IPS-NIHi7 (cell line): Measurements from ENCODE around the gene DUOXA2.
A peak's percentile ranks its signal among the peaks of the same experiment; 100 is the strongest.

ENCODE experiments used
- DNase-seq: peaks from one replicate; pipeline ENCODE4 v3.0.0; 2012; ENCODE audit warnings: mixed read lengths; ENCODE audit errors: extremely low spot score

The DUOXA2 gene

DNA sequence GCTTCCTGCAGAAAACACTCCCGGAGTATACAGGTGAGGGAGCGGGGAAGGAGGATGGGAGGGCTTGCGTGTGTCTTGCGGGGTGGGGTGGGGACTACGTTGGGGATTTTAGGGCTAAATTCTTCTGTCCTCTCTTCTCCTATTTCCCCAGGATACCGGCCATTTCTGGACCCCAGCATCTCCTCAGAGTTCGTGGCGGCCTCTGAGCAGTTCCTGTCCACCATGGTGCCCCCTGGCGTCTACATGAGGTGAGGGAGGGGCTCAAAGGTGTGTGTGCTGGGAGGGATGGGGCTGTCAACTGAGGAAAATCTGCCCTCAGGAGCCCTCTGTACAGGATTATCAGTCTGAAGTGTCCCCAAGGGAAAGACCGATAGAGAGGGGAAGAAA is 22.2 kb downstream of the DUOXA2 start:
- DNase-seq: peak; percentile 67

GRCh38 chr15:45137703-45138102 is 23.6 kb downstream of the DUOXA2 start:
- no peak for DNase-seq

DNA sequence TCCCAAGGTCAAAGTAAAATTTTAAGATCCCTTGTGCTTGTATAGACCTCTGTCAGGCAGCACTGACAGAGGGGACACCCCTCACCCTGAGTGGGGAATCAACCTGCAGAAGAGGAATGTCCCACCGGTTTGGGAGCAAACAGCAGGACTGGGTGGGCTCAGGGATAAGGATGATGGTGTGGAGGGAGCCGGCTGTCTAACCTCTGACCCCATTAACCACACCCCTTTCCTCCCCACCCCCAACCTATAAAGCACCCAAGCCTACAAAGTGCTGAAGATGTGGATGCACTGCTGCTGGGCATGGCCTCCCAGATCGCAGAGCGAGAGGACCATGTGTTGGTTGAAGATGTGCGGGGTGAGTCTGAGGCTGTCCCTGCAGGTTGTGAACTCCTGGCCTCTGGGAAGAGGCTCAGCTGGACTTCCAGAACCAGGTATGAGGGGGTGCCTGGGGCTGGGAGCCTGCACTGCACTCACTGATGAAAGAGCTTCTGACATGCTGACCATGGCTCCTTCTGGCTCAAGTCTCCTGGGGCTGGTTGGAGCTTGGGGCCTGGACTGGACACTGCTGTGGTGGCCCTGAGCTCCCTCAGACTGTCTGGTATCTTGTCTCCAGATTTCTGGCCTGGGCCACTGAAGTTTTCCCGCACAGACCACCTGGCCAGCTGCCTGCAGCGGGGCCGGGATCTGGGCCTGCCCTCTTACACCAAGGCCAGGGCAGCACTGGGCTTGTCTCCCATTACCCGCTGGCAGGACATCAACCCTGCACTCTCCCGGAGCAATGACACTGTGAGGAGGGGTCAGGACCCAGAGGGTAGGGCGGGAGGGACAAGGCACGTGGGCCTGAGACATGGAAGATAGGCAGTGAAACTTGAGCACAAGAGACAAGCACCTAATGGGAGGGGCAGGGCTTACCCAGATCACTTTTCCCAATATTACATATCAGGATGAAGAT is 25.0 kb downstream of the DUOXA2 start:
- no peak for DNase-seq

DNA sequence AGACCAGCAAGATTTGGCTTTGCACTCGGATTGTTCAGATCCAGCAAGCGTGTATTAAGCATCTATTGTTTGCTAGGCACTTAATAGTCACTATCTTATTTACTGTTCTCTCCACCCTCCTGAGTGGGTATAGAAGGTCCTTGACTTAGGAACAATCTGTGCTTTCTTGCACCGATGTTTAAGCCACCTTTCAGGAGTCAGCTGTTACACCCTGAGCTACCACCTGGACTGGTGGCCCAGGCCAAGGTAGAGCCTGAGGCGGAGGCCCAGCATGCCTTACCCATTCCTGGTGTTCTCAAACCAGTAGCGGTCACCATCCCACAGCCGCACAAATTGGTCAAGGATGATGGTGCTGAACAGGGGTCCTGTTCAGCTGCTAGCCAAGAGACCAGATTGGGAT is 25.6 kb downstream of the DUOXA2 start:
- no peak for DNase-seq

DNA sequence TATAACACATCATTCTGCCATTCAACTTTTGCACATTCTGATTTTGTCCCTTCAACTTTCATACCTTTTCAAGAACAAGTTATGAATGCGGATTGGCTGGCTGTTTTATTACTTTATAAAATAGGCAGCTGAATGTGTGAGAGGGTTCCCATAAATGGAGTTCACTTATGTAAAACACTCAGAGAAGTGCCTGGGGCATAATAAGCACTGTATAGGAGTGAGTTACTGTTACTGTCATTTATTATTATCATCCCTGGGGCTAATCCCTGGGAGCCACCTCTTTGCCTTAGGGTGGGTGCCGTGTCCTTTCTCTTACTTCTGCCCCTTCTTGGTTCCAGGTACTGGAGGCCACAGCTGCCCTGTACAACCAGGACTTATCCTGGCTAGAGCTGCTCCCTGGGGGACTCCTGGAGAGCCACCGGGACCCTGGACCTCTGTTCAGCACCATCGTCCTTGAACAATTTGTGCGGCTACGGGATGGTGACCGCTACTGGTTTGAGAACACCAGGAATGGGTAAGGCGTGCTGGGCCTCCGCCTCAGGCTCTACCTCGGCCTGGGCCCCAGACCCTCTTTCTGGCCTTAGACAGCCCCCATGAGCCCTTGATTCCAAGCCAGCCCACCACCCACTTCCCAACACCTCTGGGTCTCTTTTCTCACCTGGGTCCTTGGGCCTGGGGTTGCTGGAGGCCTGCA is 26.6 kb downstream of the DUOXA2 start:
- DNase-seq: no peak

DNA sequence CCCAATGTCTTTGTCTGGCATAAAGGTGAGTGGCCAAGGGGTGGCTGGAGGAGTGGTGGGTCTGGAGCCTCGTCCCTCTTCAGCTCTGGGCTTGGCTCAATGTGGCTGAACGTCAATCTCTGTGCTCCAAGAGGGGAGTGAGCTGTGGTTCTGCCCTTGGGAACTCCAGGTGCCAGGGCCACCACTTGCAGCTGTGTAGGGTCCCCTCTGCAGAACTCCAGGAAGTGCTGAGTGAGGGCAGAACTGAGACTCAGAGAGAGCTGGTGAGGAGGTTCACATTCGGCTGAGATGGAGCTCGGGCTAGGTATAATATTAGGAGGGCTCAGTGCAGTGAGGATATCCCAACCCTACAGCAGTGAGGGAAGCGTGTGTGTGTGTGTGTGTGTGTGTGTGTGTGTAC is 27.3 kb downstream of the DUOXA2 start:
- DNase-seq: no peak

- DNase-seq: no peak
Observed at GRCh38 chr15:45143056-45143455, 28.9 kb downstream of the DUOXA2 start.

DNA sequence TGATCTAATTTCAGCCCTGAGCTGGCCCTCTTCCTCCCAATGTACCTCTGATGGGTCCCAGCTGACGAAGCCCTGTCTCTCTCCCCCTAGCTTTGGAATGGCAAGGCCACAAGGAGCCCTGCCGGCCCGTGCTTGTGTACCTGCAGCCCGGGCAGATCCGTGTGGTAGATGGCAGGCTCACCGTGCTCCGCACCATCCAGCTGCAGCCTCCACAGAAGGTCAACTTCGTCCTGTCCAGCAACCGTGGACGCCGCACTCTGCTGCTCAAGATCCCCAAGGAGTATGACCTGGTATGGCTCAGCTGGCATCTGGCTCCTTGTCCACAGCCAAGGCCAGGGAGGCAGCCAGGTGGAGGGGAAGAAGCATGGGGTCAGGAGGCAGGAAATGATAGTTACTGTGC is 29.8 kb downstream of the DUOXA2 start:
- DNase-seq: no peak

GRCh38 chr15:45144775-45145174 is 30.6 kb downstream of the DUOXA2 start:
- no peak for DNase-seq

- no peak for DNase-seq
Observed at GRCh38 chr15:45146405-45146804, 32.3 kb downstream of the DUOXA2 start.

GRCh38 chr15:45147606-45148005 is 33.5 kb downstream of the DUOXA2 start:
- no peak for DNase-seq

- DNase-seq: no peak
Observed at GRCh38 chr15:45148076-45149059, 34.2 kb downstream of the DUOXA2 start.

DNA sequence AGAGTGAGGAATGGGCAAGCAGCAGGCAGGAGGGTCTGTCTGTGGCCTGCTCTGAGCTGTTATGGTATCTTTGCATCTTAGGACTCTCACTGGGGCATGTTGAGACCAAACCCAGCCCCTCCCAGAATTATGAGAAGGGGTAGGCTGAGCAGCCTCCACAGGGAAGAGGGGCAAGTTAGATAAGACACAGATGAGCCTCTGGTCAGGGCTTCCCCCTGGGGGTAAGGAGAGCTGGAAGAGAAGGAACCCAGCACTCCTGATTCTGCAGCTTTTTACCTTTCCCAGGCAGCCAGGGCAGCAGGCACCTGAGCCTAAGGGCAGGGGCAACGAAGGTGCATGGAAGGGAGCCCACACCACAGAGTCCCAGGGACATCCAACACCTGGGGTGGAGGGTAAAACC is 34.9 kb downstream of the DUOXA2 start:
- no peak for DNase-seq

DNA sequence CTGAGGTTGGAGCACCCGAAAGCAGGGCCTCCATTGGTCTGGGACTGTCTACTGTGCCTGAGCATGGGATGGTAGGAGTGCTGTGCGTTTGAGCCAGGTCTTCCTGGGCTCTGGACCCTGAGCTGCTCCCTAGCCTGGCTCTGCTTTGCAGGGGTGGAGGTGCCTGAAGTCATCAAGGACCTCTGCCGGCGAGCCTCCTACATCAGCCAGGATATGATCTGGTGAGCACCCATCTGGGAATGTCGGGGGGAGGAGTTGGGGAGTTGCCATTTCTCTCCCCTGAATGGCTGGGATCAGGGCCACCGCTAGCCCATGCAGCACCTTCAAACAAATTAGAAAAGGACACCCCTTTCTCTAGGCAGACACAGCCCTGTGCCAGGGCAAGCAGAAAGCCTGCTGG is 36.4 kb downstream of the DUOXA2 start:
- DNase-seq: no peak

DNA sequence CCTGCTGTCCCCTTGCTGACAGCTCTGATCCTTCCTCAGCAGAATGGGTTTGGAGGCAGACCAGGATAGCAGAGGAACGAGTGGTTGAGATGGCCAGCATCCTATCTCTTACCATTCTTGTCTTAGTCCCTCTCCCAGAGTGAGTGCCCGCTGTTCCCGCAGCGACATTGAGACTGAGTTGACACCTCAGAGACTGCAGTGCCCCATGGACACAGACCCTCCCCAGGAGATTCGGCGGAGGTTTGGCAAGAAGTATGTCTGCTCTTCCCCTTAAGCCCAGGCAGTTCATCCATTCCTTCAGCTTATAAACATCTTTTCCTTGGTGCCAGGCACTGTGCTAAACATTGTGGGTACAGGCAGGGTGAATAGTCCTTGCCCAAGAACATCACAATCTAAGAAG is 36.9 kb downstream of the DUOXA2 start:
- no peak for DNase-seq

GRCh38 chr15:45151998-45152828 is 38.1 kb downstream of the DUOXA2 start:
- DNase-seq: no peak

DNA sequence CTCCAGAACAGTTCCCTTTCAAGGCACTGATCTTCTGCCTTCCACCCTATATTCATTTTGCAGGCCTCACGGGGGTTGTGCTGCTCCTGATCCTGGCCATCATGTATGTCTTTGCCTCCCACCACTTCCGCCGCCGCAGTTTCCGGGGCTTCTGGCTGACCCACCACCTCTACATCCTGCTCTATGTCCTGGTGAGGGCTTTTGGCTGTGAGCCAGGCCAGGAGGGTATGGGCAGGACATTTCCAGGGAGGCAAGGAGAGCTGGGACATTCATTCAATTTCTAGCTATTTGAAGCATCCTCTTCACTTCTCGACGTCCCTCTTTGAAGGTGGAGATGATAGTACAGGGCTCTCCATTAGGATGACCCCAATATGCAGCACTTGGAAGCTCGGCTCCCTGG is 41.6 kb downstream of the DUOXA2 start:
- no peak for DNase-seq

DNA sequence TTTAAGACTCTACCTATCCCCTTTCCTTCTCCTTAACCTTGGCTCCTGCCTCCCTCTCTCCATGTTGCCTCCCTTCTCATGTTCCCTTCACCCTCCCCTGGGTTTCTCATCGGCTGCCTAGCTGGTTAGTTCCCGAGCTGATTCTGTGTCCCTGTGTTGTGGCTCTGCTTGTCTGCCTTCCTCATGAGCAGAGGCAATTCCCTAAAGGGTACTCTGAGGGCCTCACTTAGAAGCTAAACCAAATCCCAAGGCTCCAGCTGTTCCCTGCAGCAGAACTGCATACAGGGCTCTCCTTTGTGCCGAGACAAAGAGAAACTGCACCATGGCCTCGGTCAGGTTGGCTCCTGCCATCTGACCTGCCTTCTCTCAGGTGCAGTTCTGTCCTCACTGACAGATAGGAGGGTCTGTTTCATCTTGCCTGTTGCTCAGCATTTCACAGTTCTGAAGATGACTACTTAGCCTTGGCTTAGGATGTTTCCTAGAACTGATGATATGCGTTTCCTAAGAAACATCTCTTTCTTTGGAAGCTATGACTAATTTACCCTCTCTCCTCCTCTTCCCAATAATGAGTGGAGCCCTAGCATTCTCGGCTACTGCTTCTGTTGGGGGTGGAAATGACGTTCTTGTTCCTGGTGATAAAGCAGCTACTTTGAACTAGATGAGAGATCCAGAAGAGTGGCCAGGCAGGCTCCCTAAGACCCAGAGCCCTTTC is 42.8 kb downstream of the DUOXA2 start:
- DNase-seq: no peak

- peak; percentile 31 for DNase-seq
Observed at GRCh38 chr15:45157974-45158373, 43.8 kb downstream of the DUOXA2 start.

DNA sequence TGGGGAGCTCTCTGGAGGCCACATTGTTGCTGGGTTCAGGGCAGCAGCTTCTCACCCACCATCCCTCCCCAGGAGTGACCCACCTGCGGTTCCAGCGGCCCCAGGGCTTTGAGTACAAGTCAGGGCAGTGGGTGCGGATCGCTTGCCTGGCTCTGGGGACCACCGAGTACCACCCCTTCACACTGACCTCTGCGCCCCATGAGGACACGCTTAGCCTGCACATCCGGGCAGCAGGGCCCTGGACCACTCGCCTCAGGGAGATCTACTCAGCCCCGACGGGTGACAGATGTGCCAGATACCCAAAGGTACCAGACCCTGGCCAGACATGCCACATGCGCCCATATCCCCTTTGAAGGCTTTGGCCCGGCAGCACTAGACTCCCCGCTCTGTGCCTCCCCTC is 47.5 kb downstream of the DUOXA2 start:
- DNase-seq: no peak
